ENCODE data around the gene RNF183.

GRCh38 chr9:113290052-113290607 is 13.0 kb downstream of the RNF183 start:
- no peak for TF ChIP-seq CTCF (IDR thresholded peaks at IDR 0.05; ENCODE audit: insufficient read depth, low read length)
- no peak for TF ChIP-seq POLR2AphosphoS5 (IDR thresholded peaks at IDR 0.05; ENCODE audit: low read depth)
- no peak for TF ChIP-seq REST (IDR thresholded peaks at IDR 0.05; ENCODE audit: insufficient replicate concordance, low read depth)

All from HL-60 (cell line).